Neural cell (in vitro differentiated cells): ENCODE data around the gene LILRB5. TPM values are rescaled to one million over a fixed set of nuclear protein-coding genes. Genes with fewer than 3 reads are reported as not detected.

Source experiments
- H2AFZ ChIP-seq: fragments of 200-600, 300-800 bp; sonication (generic), shearing (Covaris generic); 2 replicates; pipeline ENCODE4 v1.6.0; 2014; ENCODE audit warnings: low read depth, mild to moderate bottlenecking, antibody characterized with exemption, low read length, moderate library complexity
- H3F3A ChIP-seq: fragments of 200-600 bp; shearing (Covaris generic); 2 replicates; pipeline ENCODE4 v1.6.1; 2016; ENCODE audit warnings: mild to moderate bottlenecking, moderate library complexity, mixed read lengths, antibody characterized with exemption, low read length; ENCODE audit not compliant: insufficient read depth, poor library complexity, severe bottlenecking
- H3K27ac ChIP-seq: fragments of 200-600, 300-800 bp; sonication (generic), shearing (Covaris generic); 2 replicates; pipeline ENCODE4 v1.5.1; 2014; ENCODE audit warnings: mild to moderate bottlenecking, low read length, moderate library complexity
- H3K27me3 ChIP-seq: fragments of 300-800, 200-600 bp; sonication (generic), shearing (Covaris generic); 2 replicates; pipeline ENCODE4 v1.6.0; 2014; ENCODE audit warnings: mild to moderate bottlenecking, low read depth, low read length, moderate library complexity; ENCODE audit not compliant: insufficient read depth
- H3K36me3 ChIP-seq: fragments of 300-800, 200-600 bp; sonication (generic), shearing (Covaris generic); 2 replicates; pipeline ENCODE4 v1.5.1; 2014; ENCODE audit warnings: mild to moderate bottlenecking, antibody characterized with exemption, low read length, moderate library complexity; ENCODE audit not compliant: insufficient read depth
- H3K4me2 ChIP-seq: fragments of 300-800, 200-600 bp; sonication (generic), shearing (Covaris generic); 2 replicates; pipeline ENCODE4 v1.6.0; 2014; ENCODE audit warnings: mild to moderate bottlenecking, low read length
- H3K4me3 ChIP-seq: fragments of 300-800, 200-600 bp; sonication (generic), shearing (Covaris generic); 2 replicates; pipeline ENCODE4 v1.5.1; 2014; ENCODE audit warnings: mild to moderate bottlenecking, low read length, moderate library complexity
- H3K79me2 ChIP-seq: fragments of 200-600 bp; shearing (Covaris generic); replicated peaks from 2 replicates; pipeline ENCODE4 v1.6.0; 2014; ENCODE audit warnings: mild to moderate bottlenecking, low read length, moderate library complexity; ENCODE audit not compliant: insufficient read depth
- H3K9ac ChIP-seq: fragments of 300-800, 200-600 bp; sonication (generic), shearing (Covaris generic); 2 replicates; pipeline ENCODE4 v1.6.1; 2016; ENCODE audit warnings: mild to moderate bottlenecking, low read length, mixed read lengths
- H3K9me2 ChIP-seq: fragments of 200-600 bp; shearing (Covaris generic); 2 replicates; pipeline ENCODE4 v1.6.1; 2016; ENCODE audit warnings: mild to moderate bottlenecking, low read length, mixed read lengths; ENCODE audit not compliant: insufficient read depth
- H3K9me3 ChIP-seq: fragments of 200-600, 300-800 bp; sonication (generic), shearing (Covaris generic); 2 replicates; pipeline ENCODE4 v1.6.1; 2016; ENCODE audit warnings: mild to moderate bottlenecking, mixed run types, low read length, moderate library complexity, mixed read lengths
- H4K20me1 ChIP-seq: fragments of 200-600 bp; shearing (Covaris generic); 2 replicates; pipeline ENCODE4 v1.6.1; 2016; ENCODE audit warnings: mild to moderate bottlenecking, mixed run types; ENCODE audit not compliant: insufficient read depth
- EP300 ChIP-seq: fragments of 450-650 bp; conservative IDR thresholded peaks from 2 replicates; pipeline ENCODE4 v1.6.1; 2014; ENCODE audit warnings: antibody characterized with exemption, mild to moderate bottlenecking, moderate library complexity; ENCODE audit not compliant: poor library complexity, severe bottlenecking
- EZH2 ChIP-seq: fragments of 200-600, 300-800 bp; shearing (Covaris generic), sonication (generic); IDR thresholded peaks from 2 replicates; pipeline ENCODE4 v1.6.1; 2014; ENCODE audit warnings: antibody characterized with exemption, low read length, borderline replicate concordance, mild to moderate bottlenecking; ENCODE audit not compliant: insufficient read depth, poor library complexity, severe bottlenecking
- MXI1 ChIP-seq: fragments of 450-650 bp; conservative IDR thresholded peaks from 2 replicates; pipeline ENCODE4 v1.6.1; 2014; ENCODE audit warnings: antibody characterized with exemption, mild to moderate bottlenecking; ENCODE audit not compliant: poor library complexity, severe bottlenecking
- POLR2AphosphoS5 ChIP-seq: IDR thresholded peaks from 2 replicates; pipeline ENCODE4 v1.6.1; 2012
- RAD21 ChIP-seq: fragments of 450-650 bp; conservative IDR thresholded peaks from 2 replicates; pipeline ENCODE4 v1.6.1; 2014; ENCODE audit warnings: antibody characterized with exemption, mild to moderate bottlenecking, moderate library complexity
- SMC3 ChIP-seq: fragments of 450-650 bp; conservative IDR thresholded peaks from 2 replicates; pipeline ENCODE4 v1.6.1; 2014; ENCODE audit warnings: antibody characterized with exemption, mild to moderate bottlenecking, moderate library complexity; ENCODE audit not compliant: poor library complexity
- TAF1 ChIP-seq: IDR thresholded peaks from 2 replicates; pipeline ENCODE4 v1.6.1; 2012; ENCODE audit warnings: low read depth
- polyA plus RNA-seq: library from polyadenylated mRNA; depleted of rRNA; stranded (reverse); fragments of >200 nt; gene quantifications from 2 replicates; pipeline ENCODE4 v1.2.3, GENCODE V29; 2014
- TF ChIP-seq, protein P1 (sequence below): fragments of 450-650 bp; IDR thresholded peaks from 2 replicates; pipeline ENCODE4 v1.5.1; 2014; ENCODE audit warnings: antibody characterized with exemption, mild to moderate bottlenecking, moderate library complexity; ENCODE audit not compliant: poor library complexity, severe bottlenecking
- TF ChIP-seq, protein P2 (sequence below): IDR thresholded peaks from 2 replicates; pipeline ENCODE4 v1.6.1; 2012; ENCODE audit warnings: borderline replicate concordance

Gene LILRB5
- polyA plus RNA-seq, 1 donor from 2014 or later = not detected

- Histone ChIP-seq H3K79me2 (no peaks in the 10 kb centered on the region), H3K9ac (no peak overlapping the region)
- TF ChIP-seq EZH2 (no peak), POLR2AphosphoS5 (no peak), TAF1 (no peak), MXI1 (no peak), EP300 (no peak), RAD21 (no peak), SMC3 (no peak)
- TF ChIP-seq, protein P1, sequence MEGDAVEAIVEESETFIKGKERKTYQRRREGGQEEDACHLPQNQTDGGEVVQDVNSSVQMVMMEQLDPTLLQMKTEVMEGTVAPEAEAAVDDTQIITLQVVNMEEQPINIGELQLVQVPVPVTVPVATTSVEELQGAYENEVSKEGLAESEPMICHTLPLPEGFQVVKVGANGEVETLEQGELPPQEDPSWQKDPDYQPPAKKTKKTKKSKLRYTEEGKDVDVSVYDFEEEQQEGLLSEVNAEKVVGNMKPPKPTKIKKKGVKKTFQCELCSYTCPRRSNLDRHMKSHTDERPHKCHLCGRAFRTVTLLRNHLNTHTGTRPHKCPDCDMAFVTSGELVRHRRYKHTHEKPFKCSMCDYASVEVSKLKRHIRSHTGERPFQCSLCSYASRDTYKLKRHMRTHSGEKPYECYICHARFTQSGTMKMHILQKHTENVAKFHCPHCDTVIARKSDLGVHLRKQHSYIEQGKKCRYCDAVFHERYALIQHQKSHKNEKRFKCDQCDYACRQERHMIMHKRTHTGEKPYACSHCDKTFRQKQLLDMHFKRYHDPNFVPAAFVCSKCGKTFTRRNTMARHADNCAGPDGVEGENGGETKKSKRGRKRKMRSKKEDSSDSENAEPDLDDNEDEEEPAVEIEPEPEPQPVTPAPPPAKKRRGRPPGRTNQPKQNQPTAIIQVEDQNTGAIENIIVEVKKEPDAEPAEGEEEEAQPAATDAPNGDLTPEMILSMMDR = no peak
- TF ChIP-seq, protein P2, sequence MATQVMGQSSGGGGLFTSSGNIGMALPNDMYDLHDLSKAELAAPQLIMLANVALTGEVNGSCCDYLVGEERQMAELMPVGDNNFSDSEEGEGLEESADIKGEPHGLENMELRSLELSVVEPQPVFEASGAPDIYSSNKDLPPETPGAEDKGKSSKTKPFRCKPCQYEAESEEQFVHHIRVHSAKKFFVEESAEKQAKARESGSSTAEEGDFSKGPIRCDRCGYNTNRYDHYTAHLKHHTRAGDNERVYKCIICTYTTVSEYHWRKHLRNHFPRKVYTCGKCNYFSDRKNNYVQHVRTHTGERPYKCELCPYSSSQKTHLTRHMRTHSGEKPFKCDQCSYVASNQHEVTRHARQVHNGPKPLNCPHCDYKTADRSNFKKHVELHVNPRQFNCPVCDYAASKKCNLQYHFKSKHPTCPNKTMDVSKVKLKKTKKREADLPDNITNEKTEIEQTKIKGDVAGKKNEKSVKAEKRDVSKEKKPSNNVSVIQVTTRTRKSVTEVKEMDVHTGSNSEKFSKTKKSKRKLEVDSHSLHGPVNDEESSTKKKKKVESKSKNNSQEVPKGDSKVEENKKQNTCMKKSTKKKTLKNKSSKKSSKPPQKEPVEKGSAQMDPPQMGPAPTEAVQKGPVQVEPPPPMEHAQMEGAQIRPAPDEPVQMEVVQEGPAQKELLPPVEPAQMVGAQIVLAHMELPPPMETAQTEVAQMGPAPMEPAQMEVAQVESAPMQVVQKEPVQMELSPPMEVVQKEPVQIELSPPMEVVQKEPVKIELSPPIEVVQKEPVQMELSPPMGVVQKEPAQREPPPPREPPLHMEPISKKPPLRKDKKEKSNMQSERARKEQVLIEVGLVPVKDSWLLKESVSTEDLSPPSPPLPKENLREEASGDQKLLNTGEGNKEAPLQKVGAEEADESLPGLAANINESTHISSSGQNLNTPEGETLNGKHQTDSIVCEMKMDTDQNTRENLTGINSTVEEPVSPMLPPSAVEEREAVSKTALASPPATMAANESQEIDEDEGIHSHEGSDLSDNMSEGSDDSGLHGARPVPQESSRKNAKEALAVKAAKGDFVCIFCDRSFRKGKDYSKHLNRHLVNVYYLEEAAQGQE = no peak
These were observed 45.2 kb upstream of the LILRB5 start for GRCh38 chr19:54302257-54302656.

DNA sequence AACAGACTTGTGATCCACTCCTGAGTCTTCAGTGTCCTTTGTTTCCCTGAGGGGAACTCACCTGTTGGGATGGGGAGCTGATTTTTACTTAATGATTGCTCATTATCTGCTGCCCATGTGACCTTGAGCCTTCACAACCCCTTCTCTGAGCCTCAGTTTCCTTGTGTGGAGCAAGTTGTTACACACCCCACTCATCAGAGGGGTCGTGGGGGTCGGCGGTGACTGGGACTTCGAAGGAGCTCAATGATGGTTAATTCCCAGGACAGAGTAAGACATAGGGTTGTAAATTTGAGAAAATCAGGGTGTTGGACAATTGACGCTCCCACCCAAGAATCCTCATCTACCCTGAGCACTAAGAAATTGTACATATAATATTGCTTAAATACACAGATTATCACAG lies 42.4 kb upstream of the LILRB5 start:
- no peak overlapping the region for H3K4me3 ChIP-seq
- H2AFZ ChIP-seq = no peak overlapping the region
- H3K9me3 ChIP-seq = no peaks in the 10 kb centered on the region
- no peaks in the 10 kb centered on the region for H3K9me2 ChIP-seq
- H3F3A ChIP-seq = no peaks in the 10 kb centered on the region
- H3K4me2 ChIP-seq = no peak overlapping the region
- H4K20me1 ChIP-seq = no peaks in the 10 kb centered on the region
- no peaks in the 10 kb centered on the region for H3K27me3 ChIP-seq
- TF ChIP-seq, protein P2 = no peak
- TF ChIP-seq SMC3 (no peak), POLR2AphosphoS5 (no peak), RAD21 (no peak)
- no peaks in the 10 kb centered on the region for H3K36me3 ChIP-seq
- no peak overlapping the region for H3K27ac ChIP-seq
- H3K79me2 ChIP-seq = no peaks in the 10 kb centered on the region
- H3K9ac ChIP-seq = no peak overlapping the region

More at GRCh38 chr19:54302257-54302656, 45.2 kb upstream of the LILRB5 start:
- Histone ChIP-seq H3K27ac (no peak overlapping the region), H2AFZ (no peak overlapping the region), H3F3A (no peaks in the 10 kb centered on the region), H3K27me3 (no peaks in the 10 kb centered on the region), H3K4me2 (no peak overlapping the region), H3K9me3 (no peaks in the 10 kb centered on the region), H3K9me2 (no peaks in the 10 kb centered on the region), H4K20me1 (no peaks in the 10 kb centered on the region), H3K4me3 (no peak overlapping the region), H3K36me3 (no peaks in the 10 kb centered on the region)
